NCI-H146 treated with DMSO at 0.1 percent for 48 hours (cell line): Measurements from ENCODE around the gene KDM2B.

Source experiments
- DNase-seq: peaks from one replicate; lab custom pipeline; 2025; ENCODE audit not compliant: unreplicated experiment; lab: John Stamatoyannopoulos, UW

KDM2B gene

DNA sequence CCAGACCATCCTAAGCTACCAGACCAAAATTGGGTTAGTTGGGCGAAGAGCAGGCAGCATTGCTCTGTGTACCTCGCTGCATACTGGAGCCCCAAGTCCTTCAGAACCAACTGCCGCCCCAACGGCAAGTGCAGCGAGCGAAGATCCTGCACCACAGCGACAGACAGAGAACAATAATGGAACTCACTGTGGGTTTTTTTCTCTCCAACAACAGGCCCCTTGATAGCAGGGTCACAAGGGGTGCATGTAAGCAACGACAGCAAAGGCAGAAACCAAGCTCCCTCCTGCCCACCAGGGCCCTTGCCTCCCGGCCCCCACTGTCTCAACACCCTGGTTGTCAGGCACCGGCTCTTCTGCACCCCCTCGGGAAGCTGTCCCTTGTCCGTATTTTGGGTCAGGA is 141.9 kb downstream of the KDM2B start:
- no peak for DNase-seq

DNA sequence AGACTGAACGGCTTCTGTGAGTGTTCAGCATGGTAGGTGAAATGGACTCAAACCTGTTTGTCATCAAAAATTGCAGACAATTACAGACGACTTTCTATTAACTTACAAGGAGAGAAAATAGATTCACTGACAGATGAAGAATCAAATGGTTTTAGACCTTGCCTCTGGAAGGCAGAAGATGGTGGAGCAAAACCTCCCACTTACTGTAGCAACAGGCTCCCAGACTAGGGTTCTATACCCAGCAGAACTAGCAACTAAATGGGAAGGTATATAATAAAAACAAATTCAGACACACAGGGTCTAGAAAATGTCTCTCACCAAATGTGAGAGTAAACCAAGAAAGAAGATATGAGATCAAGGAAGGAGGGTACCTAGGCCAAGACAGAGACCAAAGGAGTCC is 144.1 kb downstream of the KDM2B start:
- no peak for DNase-seq

DNA sequence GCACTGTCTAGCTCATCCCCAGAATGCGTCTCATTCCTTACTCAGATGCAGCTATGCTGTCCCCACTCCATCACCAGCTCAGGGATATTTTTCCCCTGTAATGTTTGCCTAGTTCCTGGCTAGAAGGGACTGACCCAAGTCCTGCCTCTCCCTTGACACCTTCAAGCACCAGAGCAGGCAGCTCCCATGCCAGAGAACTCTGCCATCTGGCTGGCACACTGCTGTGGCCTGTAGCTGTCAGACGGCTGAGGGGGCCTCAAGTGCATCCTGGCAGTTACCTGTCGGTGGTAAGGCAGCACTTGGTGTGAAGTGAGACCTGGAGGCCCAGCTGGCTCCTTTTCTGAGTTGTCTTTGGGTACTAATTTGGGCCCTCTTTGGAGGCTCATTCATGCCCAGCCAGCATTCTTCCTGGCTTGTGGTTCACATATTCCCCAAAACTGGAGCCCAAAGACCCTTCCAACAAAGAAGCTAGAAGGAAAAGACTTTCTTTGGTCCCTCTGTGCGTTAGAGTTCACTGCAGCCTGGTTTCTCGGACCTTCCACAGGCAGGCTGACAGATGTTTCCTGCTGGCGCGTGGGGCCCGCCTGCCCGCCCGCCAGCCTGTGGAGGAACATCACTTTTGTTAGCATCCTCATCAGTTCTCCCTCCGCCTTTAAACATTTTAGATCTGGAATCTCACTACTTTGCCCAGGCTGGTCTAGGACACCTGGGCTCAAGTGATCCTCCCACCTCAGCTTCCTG is 147.9 kb downstream of the KDM2B start:
- DNase-seq: no peak

DNA sequence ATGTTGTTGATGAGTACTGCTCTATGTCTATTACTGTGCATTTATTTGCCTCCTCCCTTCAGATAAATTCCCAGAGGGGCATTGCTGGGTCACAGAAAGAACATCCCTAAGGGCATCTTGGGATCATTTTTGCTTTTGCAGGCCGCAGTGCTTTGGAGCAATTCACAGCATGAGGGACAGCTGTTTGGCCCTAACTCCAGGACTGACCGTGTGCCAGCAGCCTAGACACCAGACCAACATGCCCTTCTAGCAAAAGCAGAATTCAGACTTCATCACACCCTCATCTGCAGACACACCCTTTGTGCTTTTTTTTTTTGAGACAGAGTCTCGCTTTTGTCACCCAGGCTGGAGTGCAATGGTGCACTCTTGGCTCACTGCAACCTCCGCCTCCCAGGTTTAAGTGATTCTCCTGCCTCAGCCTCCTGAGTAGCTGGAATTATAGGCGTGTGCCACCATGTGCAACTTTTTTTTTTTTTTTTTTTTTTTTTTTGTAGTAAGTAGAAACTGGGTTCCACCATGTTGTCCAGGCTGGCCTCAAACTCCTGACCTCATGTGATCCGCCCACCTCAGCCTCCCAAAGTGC is 149.9 kb downstream of the KDM2B start:
- DNase-seq: no peak

DNA sequence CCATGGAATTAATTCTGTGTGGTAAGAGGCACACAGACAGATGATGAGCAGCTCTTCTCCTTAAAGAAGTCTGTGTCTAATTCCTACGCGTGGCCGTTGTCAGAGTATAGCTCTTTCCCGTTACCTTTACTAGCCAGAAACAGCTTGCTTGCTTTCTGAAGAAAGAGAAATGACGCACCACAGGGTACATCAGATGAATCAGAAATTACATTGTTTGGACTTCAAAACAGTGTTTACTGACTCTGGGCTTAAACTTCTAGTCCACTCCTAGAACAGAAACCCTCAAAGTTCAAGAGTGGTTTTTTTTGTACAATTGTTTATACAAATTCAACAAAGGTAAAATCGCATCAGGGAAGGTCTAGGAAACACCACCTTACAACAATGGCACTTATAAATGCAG is 151.9 kb downstream of the KDM2B start:
- DNase-seq: no peak

DNA sequence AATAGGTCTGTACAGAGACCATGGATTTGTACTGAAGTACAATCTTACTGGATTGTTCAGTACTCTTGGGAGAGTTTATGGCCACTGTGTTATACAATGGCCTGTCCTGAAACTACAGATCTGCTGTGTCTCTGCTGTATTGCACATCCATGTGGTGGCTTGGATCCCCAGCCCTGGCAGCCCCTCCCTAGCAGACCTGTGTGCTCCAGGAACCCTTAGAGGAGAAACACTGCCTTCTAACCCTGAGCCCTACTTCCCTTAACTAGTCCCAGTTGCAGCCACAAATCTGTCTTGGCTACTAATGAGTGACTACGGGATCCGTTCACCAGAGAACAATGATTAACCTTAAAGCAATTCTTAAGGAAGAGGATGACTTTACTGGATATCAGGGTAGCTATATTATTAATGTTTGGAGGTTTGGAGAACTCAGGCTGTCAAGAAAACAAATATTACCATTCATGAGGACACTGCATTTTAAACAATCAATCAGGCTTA is 153.2 kb downstream of the KDM2B start:
- DNase-seq: no peak

DNA sequence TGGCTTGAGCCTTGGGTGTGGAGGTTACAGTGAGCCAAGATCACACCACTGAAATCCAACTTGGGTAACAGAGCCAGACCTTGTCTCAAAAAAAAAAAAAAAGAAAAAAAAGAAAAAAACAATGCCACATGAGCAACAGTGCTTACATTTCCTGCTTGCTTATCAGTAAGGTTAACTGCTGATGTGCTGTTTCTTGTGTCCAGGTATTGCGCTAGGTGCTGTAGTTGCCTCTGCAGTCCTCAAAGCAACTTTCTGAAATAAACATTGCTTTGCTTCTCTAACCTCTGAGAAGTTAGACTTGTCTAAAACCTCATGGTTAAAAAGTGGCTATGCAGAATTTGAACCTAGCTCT is 156.2 kb downstream of the KDM2B start:
- DNase-seq: no peak

DNA sequence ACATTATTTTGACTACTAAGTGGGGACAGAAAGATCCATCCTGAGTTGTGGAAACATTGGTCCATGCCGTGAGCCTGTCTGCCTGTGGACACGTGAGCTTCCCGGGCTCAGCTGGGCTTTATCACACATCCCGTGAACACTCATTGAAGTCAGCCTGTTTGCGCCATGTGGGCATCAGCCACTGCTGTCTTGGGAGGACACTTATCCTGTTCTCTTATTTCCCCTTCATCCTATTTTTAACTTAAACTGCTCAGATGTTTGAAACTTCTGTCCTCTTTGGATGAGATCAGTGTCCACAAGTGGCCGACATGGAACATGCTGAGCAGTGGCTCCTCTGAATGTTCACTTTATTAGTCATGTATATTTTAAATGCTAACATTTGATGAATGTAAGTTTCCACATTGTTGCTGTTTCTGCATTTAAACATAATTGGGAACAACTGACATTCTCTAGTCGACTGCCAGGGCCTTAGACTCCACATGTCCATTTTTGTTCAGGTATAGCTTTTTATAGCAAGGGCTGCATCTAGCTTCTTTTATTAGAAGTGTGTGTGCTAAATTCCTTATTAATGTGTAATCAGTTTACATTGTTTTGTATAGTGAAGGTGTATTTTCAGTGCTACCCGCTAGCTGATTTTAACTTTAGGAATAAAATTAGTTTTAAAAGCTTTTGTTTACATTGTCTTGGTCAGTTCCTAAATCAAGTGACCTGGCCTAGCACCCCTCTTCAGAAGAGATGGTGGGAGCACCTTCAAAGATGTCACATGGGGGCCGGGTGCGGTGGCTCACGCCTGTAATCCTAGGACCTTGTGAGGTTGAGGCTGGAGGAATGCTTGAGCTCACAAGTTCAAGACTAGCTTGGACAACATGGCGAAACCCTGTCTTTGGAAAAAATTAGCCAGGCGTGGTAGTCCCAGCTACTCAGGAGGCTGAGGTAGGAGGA is 156.9 kb downstream of the KDM2B start:
- DNase-seq: no peak

DNA sequence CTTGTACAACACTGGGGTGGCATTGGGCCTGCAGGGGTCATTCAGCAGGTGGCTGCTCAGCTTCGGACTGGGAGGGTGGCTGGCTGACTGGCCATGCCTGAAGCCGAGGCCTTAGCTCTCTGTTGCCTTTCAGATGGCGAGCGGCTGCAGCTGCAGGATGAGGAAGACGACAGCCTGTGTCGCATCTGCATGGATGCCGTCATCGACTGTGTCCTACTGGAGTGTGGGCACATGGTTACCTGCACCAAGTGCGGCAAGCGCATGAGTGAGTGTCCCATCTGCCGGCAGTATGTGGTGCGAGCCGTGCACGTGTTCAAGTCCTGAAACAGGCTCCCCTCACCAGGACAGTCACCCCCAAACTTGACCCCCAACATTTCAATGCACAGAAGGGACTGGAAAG is 157.6 kb downstream of the KDM2B start:
- DNase-seq: no peak

DNA sequence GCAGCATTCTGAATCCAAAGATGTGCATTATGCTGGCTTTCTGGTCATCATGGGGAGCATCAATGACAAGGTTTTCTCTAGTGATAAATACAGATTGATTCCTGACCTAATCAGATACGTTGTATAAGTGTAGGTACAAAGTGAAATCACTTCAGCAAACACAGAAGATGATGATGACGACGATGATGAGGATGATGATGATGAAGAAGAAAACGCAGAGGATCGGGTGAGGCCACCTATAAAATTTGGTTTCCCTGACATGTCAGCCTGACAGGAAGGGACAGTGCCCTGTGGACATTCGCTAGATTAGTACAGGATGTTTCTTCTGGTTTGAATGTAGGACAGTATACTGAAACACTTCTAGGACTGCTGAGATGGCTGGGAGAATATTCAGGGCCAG is 160.7 kb downstream of the KDM2B start:
- no peak for DNase-seq

DNA sequence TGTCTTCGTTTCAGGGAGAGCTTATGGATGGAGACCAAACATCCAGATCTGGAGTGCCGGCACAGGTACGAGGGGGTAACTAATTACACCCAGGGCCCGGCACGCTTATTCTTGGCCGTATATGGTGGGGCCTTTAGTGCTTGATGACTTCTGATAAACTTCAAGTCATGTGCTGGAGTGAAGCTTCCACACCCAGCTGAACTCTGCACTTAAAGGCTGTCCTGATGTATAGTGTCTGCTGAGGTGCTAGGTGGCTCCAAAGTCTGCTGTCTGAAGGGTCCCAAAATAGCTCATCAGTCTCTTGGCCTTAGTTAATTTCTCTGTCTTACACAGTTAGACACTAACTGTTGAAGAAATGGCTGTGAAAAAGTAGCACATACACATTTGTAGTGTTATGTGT is 163.0 kb downstream of the KDM2B start:
- no peak for DNase-seq

DNA sequence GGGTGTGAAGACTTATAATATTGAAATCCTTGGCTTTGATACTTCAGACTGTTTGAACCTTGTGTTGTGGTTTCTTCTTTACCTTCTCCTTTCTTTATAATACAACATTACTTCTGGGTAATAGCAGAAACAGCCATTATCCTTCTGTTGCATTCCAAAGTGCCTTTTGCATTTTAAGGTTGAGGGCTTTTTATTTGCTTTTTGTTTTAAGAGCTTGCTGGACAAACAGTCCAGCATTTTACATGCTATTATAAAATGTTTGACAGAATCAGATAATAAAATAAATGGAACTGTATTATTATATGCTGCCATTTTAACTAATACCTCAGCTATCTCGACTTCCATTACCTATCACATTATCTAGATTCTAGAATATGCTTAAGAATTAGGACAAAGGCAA is 166.9 kb downstream of the KDM2B start:
- DNase-seq: no peak

DNA sequence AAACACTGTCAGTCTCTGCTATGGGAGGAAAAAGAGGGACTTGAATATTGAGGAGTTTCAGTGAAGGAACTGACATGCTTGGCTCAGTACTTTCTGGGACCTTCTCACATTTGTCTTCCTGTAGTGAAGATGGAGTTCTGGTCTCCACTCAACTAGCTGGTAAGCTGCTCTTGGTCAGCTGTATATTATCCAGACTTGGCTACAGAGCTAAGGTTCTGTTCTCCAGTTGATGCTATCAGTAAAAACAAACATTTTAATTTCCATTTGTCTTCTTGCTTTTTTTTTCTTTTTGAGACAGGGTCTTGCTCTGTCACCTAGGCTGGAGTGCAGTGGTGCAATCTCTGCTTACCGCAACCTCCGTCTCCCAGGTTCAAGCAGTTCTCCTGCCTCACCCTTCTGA is 175.6 kb downstream of the KDM2B start:
- DNase-seq: no peak

DNA sequence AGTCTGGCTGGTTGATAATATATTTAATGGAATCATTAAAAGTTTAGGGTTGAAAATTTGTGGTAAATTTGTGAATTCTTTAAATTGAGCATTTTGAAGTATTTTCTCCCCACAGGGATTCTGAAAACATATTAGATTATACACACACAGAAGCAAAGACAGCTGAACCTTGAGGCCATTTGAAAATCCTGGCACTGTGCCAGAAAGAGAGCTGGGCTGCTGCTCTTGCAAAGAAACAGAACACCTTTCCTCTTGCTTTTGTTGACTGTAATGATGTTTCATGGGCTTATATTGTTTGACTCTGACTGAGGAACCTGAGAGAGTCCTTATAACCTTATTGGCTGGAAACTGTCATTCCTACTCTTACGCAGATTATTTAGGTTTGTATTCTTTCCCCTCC is 176.1 kb downstream of the KDM2B start:
- peak; percentile 72 for DNase-seq

DNA sequence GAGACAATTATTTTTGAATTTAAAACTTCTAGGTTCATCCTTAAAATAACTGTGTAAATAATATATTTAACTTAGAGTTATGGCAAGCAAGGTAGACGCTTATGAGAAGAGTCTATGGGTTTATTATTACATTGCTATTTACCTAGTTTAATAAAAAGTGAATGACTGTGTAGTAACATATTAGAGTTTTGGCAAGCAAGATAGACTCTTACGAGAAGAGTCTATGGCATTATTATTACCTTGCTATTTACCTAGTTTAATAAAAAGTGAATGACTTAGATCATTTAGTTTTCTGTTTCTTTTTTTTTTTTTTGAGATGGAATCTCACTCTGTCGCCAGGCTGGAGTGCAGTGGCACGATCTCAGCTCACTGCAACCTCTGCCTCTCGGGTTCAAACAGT is 177.1 kb downstream of the KDM2B start:
- DNase-seq: no peak

DNA sequence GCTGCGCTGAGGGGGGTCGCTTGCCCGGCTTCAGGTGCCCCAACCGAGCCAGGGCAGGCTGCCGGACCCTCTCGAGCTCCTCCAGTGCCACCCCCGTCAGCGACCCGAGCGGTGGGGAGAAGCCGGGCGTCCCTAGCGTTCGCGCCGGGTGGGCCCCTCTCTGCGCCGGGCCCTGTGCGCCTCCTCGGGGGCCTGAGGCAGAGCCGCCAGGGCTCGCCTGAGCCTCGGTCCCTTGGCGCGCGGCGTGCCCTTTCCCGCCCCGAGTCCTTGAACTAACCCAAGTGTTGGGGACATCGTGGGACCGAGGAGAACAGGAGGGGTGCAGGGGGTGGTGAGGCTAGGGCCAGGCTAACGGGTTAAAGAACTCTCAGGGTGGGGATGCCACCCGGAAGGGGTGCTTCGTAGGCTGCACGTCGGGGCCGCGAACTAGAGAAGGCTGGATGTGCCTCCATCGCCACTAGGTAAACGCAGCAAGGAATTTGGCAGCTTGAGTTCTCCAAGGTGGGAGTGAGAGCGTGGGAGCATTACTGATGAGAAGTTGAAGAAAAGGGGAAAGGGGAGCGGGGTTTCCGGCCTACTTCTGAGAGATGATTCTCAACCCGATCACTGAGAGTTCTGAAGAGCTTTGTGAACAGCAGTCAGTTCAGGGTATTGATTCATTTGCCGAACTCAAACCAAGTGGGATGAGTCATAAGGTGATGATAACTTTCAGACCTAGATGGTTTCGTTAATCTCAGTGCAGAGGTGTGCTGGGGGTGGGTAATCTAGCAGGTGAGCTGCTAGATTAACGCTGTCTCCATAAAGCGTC is 180.3 kb downstream of the KDM2B start:
- peak; percentile 23 for DNase-seq

DNA sequence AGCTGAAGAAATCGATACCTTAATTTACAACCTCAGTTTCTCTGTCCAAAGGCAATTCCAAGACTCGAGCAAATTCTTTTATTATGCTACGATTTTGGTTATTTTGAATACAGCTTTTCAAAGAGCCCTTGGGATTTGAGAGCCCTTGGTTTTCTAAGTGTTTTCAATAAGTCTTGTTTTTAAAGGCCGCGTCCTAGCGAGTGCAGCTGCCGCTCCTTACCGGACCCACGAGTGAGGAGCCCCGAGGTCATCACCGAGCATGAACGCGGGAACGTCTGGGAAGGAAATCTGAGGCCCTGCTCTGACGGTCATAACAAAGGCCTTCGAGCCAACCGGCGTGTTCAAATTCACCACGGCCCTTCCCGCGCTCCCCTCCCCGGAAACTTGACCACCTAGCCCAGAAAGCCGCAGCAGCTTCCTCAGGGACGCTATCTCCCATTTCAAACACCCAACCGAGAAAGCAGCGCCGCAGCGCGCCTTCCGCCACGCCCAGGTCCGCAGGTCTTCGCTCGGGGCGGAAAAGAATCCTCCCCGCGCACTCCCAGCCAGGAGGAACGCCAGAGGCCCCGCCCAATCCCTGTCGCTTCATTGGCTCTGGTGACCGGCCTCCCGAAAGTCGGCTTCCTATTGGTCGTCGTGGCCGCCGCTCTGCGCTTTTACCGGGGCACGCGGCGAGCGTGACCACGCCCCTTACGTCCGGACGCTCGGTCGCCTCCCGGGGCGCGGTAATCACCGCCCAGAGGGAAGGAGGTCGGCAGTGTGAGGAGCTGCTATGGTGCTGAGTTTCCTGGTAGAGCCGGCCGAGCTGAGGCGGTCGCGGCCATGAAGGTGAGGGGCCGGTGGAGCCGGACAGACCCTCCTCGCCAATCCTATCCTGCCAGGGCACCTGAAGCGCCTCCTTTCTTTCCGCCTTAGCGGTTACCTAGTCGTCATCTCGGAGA is 181.2 kb downstream of the KDM2B start, which contains the start of gene RNF34:
TSS of gene RNF34 (plus strand) at position 728 of the 941 bp plus-strand sequence. CDS start at position 823, 95 bp downstream.
- DNase-seq: peak; percentile 97

DNA sequence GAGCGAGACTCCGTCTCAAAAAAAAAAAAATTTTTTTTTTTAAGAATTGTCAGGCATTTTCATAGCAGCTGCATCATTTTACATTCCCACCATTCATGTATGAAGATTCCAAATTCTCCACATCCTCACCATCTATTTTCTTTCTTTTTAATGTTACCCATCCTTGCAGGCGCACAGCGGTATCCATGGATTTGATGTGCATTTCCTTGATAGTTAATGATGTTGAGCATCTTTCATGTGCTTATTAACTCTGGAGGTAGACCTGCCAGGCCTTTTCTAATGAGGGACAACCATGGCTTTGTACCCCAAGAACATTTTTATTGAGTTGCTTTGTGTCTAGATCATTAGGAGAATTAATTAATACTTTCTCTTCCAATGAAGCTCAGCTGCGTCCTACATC is 182.5 kb downstream of the KDM2B start:
- no peak for DNase-seq

DNA sequence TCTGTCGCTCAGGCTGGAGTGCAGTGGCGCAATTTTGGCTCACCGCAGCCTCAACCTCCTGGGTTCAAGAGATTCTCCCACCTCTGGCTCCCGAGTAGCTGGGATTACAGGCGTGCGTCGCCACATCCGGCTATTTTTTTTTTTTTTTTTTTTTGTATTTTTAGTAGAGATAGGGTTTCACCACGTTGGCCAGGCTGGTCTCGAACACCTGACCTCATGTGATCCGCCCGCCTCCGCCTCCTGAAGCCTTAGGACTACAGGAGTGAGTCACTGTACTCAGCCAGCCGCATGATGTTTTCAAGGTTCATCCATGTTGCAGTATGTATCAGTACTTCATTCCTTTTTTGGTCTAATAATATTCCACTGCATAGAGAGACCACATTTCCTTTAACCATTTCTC is 183.3 kb downstream of the KDM2B start:
- no peak for DNase-seq

DNA sequence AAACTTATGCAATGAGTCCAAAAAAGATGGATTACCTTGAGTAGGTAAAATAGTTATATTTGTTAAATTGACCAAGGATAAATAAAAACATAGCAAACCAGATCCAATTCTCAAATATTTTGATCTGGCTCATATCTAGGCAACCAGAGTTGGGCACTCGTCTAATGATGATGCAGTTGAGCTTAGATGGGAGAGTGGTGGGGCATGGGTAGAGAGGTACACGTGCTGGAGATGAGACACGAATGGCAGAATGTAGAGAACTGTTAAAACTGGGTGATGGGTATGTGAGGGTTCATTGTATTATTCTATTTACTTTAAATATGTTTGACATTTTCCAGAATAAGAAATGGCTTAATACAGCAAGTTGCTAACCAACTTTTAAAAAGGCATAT is 188.5 kb downstream of the KDM2B start:
- no peak for DNase-seq
